ENCODE data around the gene XCR1.
"Not testable (repeated sequence)": the region's sequence is repeated elsewhere in the genome, so short reads cannot be mapped to it uniquely, and the experiment has no call there.

Gene XCR1

GRCh38 chr3:46006238-46007032 is 20.8 kb downstream of the XCR1 start:
- no peak for DNase-seq (ENCODE audit: low spot score)

DNA sequence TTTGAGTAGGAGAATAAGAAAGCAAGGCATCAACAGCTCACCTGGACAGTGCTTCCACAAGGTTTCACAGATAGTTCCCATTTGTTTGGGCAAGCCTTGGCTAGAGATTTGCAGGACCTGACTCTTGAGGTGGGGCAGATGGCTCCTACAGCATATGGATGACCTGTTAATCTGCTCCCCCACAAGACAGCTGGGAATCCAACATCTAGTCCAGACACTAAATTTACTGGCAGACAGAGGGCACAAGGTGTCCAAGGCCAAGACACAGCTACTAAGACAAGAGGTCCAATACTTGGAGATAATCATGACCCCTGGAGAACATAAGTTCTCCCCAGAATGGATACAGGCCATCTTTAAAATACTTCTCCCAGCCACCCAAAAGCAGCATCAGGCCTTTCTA is 23.6 kb downstream of the XCR1 start:
- DNase-seq (ENCODE audit: low spot score): not testable (repeated sequence)

DNA sequence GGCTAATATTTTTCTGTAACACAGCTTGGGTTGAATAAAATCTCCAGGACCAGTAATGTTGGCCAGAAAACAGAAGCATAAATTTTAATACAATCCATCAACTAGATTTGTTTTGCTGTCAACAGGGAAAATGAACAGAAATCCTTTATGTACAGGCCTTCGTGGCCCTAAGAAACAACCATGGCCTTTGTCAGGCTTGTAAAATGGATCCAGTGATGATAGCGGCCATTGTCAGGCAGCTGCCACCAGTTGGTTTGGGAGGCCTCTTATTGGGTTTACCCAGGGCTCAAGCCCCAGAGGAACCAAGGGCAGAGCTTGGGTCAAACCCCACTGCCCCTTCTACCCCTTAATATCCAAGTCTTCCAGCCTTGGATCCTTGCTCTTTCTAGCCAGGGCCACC is 26.1 kb downstream of the XCR1 start:
- DNase-seq (ENCODE audit: low spot score): no peak

DNA sequence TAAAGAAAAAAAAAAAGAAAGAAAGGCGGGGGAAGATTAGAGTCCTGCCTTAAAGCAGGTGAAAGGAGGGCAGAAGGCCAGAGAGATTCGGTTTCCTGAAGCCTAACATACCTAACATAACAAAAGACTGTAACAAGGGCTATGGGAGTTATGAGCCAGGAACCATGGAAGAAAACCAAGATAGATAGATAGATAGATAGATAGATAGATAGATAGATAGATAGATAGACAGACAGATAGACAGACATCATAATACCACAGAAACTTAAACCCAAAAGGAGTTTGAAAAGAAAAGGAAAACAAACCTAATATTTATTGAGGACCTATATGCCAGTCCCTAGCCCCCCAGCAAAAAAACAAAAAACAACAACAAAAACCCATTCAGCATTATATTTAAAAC is 29.3 kb downstream of the XCR1 start:
- DNase-seq (ENCODE audit: low spot score): no peak

DNA sequence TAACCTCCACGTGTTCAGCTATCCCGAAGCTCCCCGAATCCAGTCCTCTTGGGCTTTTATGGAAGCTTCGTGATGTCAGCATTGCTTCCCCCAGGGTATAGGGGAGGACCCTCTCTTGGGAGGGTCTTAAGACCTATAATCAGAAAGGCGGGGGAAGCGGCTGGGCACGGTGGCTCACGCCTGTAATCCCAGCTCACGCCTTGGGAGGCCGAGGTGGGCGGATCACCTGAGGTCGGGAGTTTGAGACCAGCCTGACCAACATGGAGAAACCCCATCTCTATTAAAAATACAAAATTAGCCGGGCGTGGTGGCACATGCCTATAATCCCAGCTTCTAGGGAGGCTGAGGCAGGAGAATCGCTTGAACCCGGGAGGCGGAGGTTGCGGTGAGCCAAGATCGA is 29.8 kb downstream of the XCR1 start:
- not testable (repeated sequence) for DNase-seq (ENCODE audit: low spot score)

GRCh38 chr3:45995236-45996192 is 31.8 kb downstream of the XCR1 start, which contains the start of gene FYCO1:
Gene FYCO1, minus strand, starts transcription at chr3:45995824. Its CDS starts 10,914 bp downstream, at chr3:45984910.
- DNase-seq (ENCODE audit: low spot score): peak; percentile 95

DNA sequence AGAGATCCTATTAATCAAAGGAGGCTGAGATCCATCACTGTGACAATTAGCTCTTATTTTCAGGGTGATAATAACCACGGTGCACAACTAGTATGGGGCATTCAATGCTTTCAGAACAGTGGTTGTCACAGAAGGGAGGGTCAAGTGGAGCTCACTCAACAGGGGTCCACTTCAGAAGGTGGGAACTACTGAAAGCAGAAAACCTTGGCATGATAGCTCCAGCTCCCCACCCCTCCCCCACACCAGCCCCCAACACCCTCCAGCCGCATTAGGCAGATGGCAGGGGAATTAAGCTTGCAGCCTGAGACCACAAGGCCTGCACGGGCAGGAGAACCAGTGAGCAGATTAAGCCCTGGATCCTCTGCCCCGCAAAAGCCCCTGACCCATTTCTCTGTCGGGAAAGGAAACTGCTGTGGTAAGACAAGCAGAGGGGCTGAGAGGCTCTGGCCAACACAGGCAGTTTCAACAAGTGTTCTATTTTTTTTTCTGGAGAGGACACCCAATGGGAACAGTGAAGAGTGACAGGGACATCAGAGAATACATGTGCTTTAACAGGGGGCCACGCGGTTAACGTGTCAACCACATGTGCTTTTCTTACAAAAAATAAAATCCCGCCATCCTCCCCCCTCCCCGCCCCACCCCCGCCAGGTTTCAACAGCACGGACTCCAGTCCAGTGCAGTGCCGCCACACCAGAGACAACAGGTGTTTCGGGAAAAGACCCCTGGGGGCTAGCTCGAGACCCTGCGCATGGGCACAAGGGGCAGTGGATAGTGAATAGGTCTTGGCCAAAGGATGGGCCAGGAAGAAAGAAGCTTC is 32.7 kb downstream of the XCR1 start:
- DNase-seq (ENCODE audit: low spot score): no peak

- no peak for DNase-seq (ENCODE audit: low spot score)
Observed at GRCh38 chr3:45993421-45994027, 33.8 kb downstream of the XCR1 start.

- DNase-seq (ENCODE audit: low spot score): no peak
Observed at GRCh38 chr3:45992821-45993221, 34.5 kb downstream of the XCR1 start.

- no peak for DNase-seq (ENCODE audit: low spot score)
Observed at GRCh38 chr3:45992133-45992729, 35.1 kb downstream of the XCR1 start.

DNA sequence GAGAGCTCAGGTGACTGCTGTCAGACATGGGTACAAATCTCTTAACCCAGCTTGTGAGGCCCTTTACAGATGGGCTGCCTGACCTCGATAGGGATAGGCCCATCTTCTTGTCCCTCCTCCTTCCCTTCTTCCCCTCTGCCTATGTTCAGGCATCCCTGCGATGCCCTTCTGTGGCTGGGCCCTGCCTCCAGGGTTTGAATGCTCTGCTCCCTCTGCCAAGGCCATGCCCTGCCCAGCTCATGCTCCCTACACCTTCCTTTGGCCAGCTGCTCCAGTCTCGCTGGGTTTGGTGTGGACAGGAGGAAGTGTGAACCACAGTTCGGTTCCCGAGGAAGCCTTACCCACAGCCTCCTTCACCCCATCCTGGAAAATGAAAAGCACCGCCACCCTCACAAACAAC is 35.9 kb downstream of the XCR1 start:
- DNase-seq (ENCODE audit: low spot score): no peak

DNA sequence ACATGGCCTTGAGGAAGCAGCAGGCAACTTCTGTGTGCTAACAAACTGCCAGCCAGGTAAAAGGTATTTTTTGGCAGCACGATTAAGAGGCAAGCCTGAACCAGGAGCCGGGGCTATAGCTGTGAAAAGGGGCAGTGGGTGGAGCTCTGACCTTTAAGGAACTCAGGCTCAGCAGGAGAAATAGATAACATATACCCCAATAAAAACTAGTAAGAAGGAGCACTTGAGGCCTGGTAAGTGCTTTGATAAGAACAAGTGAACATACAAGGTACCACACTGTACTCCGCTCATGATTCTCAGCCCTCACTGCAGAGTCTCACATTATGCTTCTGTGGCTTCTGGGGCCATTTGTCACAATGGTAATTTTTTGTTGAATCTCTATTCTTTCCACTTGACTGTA is 37.1 kb downstream of the XCR1 start:
- DNase-seq (ENCODE audit: low spot score): no peak

DNA sequence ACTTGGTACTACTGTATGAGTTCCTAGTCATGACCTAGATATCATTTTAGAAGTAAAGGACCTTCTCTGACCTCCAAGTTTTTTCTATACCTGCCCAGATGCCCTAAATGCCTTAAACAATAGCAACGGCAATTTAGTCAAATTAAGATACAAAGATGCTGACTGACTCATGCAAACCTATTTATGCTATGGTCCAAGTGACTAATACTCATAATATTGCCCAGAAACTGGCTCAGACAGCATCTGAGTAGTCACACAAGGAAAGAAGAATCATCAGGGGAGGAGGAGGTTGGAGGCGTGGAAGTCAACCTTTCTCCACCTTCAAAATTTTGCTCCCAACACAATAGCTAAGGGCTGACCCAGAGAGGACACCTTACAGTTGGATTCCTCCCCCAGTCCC is 38.5 kb downstream of the XCR1 start:
- DNase-seq (ENCODE audit: low spot score): no peak

- DNase-seq (ENCODE audit: low spot score): no peak
Observed at GRCh38 chr3:45988362-45988761, 38.9 kb downstream of the XCR1 start.

- peak; percentile 68 for DNase-seq (ENCODE audit: low spot score)
Observed at GRCh38 chr3:45987368-45988291, 39.7 kb downstream of the XCR1 start.

DNA sequence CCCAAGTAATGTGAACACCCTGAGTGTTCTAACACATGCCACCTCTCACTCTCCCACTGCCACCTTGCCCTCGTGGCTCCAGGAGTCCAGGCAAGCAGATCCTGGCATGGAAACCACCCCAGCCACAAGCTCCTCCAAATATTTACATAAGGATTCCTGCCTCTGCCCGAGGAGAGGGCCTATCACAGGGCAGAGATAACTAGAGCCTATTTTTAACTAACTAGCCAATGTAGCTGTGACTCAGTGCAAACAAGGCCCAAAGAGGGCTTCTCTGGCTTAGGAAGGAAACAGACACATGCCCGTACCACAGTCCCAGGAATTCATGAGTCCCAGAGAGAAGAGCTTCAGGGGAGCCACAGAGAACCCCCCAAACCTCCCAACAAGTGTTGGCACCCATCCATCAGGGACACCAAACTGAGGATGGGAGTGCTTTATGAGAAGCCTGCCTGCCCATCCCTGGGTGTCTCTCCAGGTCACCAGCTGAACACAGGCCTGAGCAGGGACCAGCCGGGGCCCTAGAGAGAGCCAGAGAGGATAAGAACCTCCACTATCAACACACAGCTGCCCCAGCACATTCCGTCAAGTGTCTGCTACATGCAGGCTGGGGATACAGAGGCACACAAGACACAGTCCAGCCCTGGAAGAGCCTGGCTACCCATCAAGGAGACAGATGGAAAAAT is 40.8 kb downstream of the XCR1 start:
- no peak for DNase-seq (ENCODE audit: low spot score)

- DNase-seq (ENCODE audit: low spot score): no peak
Observed at GRCh38 chr3:45985532-45986302, 41.6 kb downstream of the XCR1 start.
